Ectodermal cell (in vitro differentiated cells): Measurements from ENCODE around the gene SMIM45.

ENCODE experiments used
- H3K27ac ChIP-seq: 2 replicates; pipeline ENCODE4 v1.7.0; 2013; ENCODE audit warnings: mild to moderate bottlenecking, low read depth, low read length; ENCODE audit not compliant: insufficient read depth, poor library complexity, severe bottlenecking
- H3K27me3 ChIP-seq: 2 replicates; pipeline ENCODE4 v1.7.0; 2013; ENCODE audit warnings: mild to moderate bottlenecking, low read length; ENCODE audit not compliant: insufficient read depth, control insufficient read depth, poor library complexity, severe bottlenecking
- H3K36me3 ChIP-seq: one replicate; pipeline ENCODE4 v1.7.0; 2013; ENCODE audit warnings: low read length; ENCODE audit not compliant: control insufficient read depth, insufficient read depth
- H3K4me1 ChIP-seq: one replicate; pipeline ENCODE4 v1.7.0; 2013; ENCODE audit warnings: low read length; ENCODE audit not compliant: control insufficient read depth, insufficient read depth
- H3K4me3 ChIP-seq: 2 replicates; pipeline ENCODE4 v1.7.0; 2013; ENCODE audit warnings: low read depth, low read length, control low read depth; ENCODE audit not compliant: insufficient read depth
- H3K9me3 ChIP-seq: 2 replicates; pipeline ENCODE4 v1.7.0; 2013; ENCODE audit warnings: mild to moderate bottlenecking, low read length, moderate library complexity; ENCODE audit not compliant: control insufficient read depth
- WGBS, 2 experiments: methylation state at CpG; one replicate each; pipeline ENCODE4 v1.1.7; 2013; ENCODE audit warnings: missing lambda C conversion rate in 2 of 2; 5-methylcytosine and 5-hydroxymethylcytosine counted together

Gene SMIM45

GRCh38 chr22:42007922-42008321 is 56.0 kb downstream of the SMIM45 start:
- no peaks in the 10 kb centered on the region for H3K27me3 ChIP-seq
- no peaks in the 10 kb centered on the region for H3K4me1 ChIP-seq
- no peak overlapping the region for H3K27ac ChIP-seq
- peaks cover 3% of the 10 kb centered on the region for H3K9me3 ChIP-seq
- no peaks in the 10 kb centered on the region for H3K36me3 ChIP-seq
- WGBS, 2 experiments, result 71 to 74% methylated on average over 4 of the region's 4 CpGs
- no peak overlapping the region for H3K4me3 ChIP-seq
